ENCODE data around the gene KCTD3. TPM values are rescaled to one million over a fixed set of nuclear protein-coding genes. Genes with fewer than 3 reads are reported as not detected.

Gene KCTD3
- polyA plus RNA-seq, 3 donors = 5.9 to 8.7 (median 6.7) TPM

GRCh38 chr1:215543806-215544205 lies 23.3 kb upstream of the KCTD3 start:
- Histone ChIP-seq H3K4me1 (ENCODE audit: control insufficient read depth in 1 of 2, insufficient read depth in 2 of 2, low read length in 2 of 2) (peaks cover 10 to 11% of the 10 kb centered on the region in 2 donors), H3K9ac (ENCODE audit: insufficient read depth, low read length, poor library complexity, severe bottlenecking) (no peak overlapping the region), H2AFZ (ENCODE audit: insufficient read depth, low read depth, low read length, poor library complexity, severe bottlenecking) (no peak overlapping the region), H3K4me2 (replicated peaks; ENCODE audit: extremely low read depth, low read length, poor library complexity, severe bottlenecking) (no peak overlapping the region), H4K20me1 (ENCODE audit: insufficient read depth, low read length) (no peaks in the 10 kb centered on the region), H3K79me2 (ENCODE audit: insufficient read depth, low read length) (no peaks in the 10 kb centered on the region), H3K9me3 (replicated peaks in 1 of 2; ENCODE audit: control insufficient read depth in 1 of 2, insufficient read depth in 1 of 2, low read length in 2 of 2) (no peaks in the 10 kb centered on the region), H3K27me3 (ENCODE audit: control insufficient read depth in 2 of 2, insufficient read depth in 2 of 2, low read length in 2 of 2) (peaks cover 0 to 2% of the 10 kb centered on the region in 2 donors), H3K36me3 (replicated peaks in 1 of 2; ENCODE audit: control insufficient read depth in 1 of 2, insufficient read depth in 2 of 2, low read length in 2 of 2) (no peaks in the 10 kb centered on the region), H3K27ac (ENCODE audit: low read depth in 1 of 2, low read length in 2 of 2) (no peak overlapping the region), H3K4me3 (replicated peaks in 1 of 3; ENCODE audit: low read depth in 2 of 3, low read length in 3 of 3) (no peak overlapping the region)
- intact Hi-C loops (cut with micrococcal nuclease) = no loop called here
- WGBS (ENCODE audit: insufficient coverage) = no CpG with 5 or more reads among the region's 2 CpGs
- H3K27ac Mint-ChIP-seq = no peak overlapping the region
- no peak for DNase-seq
- peaks cover 11% of the 10 kb centered on the region for H3K4me1 Mint-ChIP-seq
- TF ChIP-seq CTCF (IDR thresholded peaks at IDR 0.05) = no peak
- H3K36me3 Mint-ChIP-seq = no peaks in the 10 kb centered on the region
- H3K27me3 Mint-ChIP-seq (ENCODE audit: low read depth in 3 of 3) = peaks cover 0 to 4% (median 3%) of the 10 kb centered on the region in 3 donors
- peaks cover 0 to 4% (median 0%) of the 10 kb centered on the region in 7 donors for H3K9me3 Mint-ChIP-seq
- H3K4me3 Mint-ChIP-seq = no peak overlapping the region

DNA sequence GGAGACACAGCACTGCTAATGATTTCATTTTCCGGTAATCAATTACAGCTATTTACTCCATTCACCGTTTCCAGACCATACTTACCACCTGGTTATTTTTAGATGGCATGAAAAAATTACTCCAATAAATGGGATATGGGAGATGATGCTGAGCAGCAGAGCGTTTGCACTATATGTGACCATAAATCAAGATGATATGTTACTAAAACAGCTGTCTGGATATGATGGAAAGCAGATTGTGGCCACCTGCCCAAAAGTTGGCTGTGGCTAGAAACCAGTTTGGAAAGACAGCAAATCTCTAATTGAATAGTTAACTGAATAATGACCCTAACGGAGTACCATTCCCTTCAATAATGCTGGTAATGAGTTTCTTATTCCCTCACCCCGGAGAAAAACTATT lies 22.5 kb upstream of the KCTD3 start:
- no peaks in the 10 kb centered on the region for H3K79me2 ChIP-seq (ENCODE audit: insufficient read depth, low read length)
- peaks cover 0 to 6% (median 3%) of the 10 kb centered on the region in 3 donors for H3K27me3 Mint-ChIP-seq (ENCODE audit: low read depth in 3 of 3)
- DNase-seq = no peak
- no peak overlapping the region for H3K4me2 ChIP-seq (replicated peaks; ENCODE audit: extremely low read depth, low read length, poor library complexity, severe bottlenecking)
- H3K36me3 ChIP-seq (replicated peaks in 1 of 2; ENCODE audit: control insufficient read depth in 1 of 2, insufficient read depth in 2 of 2, low read length in 2 of 2) = no peaks in the 10 kb centered on the region
- no peak overlapping the region for H2AFZ ChIP-seq (ENCODE audit: insufficient read depth, low read depth, low read length, poor library complexity, severe bottlenecking)
- no peak overlapping the region for H3K9ac ChIP-seq (ENCODE audit: insufficient read depth, low read length, poor library complexity, severe bottlenecking)
- H3K4me1 ChIP-seq (ENCODE audit: control insufficient read depth in 1 of 2, insufficient read depth in 2 of 2, low read length in 2 of 2) = peaks cover 10 to 11% of the 10 kb centered on the region in 2 donors
- H3K4me1 Mint-ChIP-seq = peaks cover 11% of the 10 kb centered on the region
- H3K9me3 ChIP-seq (replicated peaks in 1 of 2; ENCODE audit: control insufficient read depth in 1 of 2, insufficient read depth in 1 of 2, low read length in 2 of 2) = no peaks in the 10 kb centered on the region
- H3K4me3 ChIP-seq (replicated peaks in 1 of 3; ENCODE audit: low read depth in 2 of 3, low read length in 3 of 3) = no peak overlapping the region
- no peak overlapping the region for H3K27ac Mint-ChIP-seq
- peaks cover 0 to 2% of the 10 kb centered on the region in 2 donors for H3K27me3 ChIP-seq (ENCODE audit: control insufficient read depth in 2 of 2, insufficient read depth in 2 of 2, low read length in 2 of 2)
- no peaks in the 10 kb centered on the region for H3K36me3 Mint-ChIP-seq
- no peaks in the 10 kb centered on the region for H4K20me1 ChIP-seq (ENCODE audit: insufficient read depth, low read length)
- no peak overlapping the region for H3K27ac ChIP-seq (ENCODE audit: low read depth in 1 of 2, low read length in 2 of 2)
- H3K4me3 Mint-ChIP-seq = no peak overlapping the region
- no CpG with 5 or more reads among the region's 5 CpGs for WGBS (ENCODE audit: insufficient coverage)
- peaks cover 0 to 4% (median 0%) of the 10 kb centered on the region in 7 donors for H3K9me3 Mint-ChIP-seq
- TF ChIP-seq CTCF (IDR thresholded peaks at IDR 0.05) = no peak
- intact Hi-C loops (cut with micrococcal nuclease) = no loop called here

Data from CD14-positive monocyte (primary cell).